IMR-90 (cell line): Measurements from ENCODE around the gene NEDD4L. TPM values are rescaled to one million over a fixed set of nuclear protein-coding genes. Genes with fewer than 3 reads are reported as not detected.

ENCODE experiments used
- ATAC-seq: fragments of 200-7000 bp; cut with Tn5 transposase; 2 replicates; pipeline ENCODE4 v1.9.1; 2020; ENCODE audit warnings: low read depth, mild to moderate bottlenecking, moderate library complexity
- BruUV-seq: library from RNA; stranded (reverse); fragments of 400-500 nt; replicated peaks from 2 replicates; lab custom pipeline; 2021; lab: Mats Ljungman, UMichigan
- CTCF ChIA-PET: fragments of 300-600 bp; formaldehyde crosslinking; extraction: SDS; loops from one replicate; lab custom pipeline; 2021; ENCODE audit warnings: antibody characterized with exemption; lab: Yijun Ruan, JAX
- POLR2A ChIA-PET: fragments of 300-600 bp; sonication (Branson Sonifier 250); formaldehyde crosslinking; loops from one replicate; lab custom pipeline; 2022; ENCODE audit warnings: antibody characterized with exemption; ENCODE audit not compliant: unreplicated experiment; lab: Charles Lee
- DNase-seq: peaks from one replicate; pipeline ENCODE4 v3.0.0; 2013
- H2AFZ ChIP-seq: replicated peaks from 2 replicates; pipeline ENCODE3; 2013; ENCODE audit warnings: low read length, mild to moderate bottlenecking; ENCODE audit not compliant: poor library complexity
- H2AK5ac ChIP-seq: 2 replicates; pipeline ENCODE4 v1.6.1; 2013; ENCODE audit warnings: low read depth, low read length, inconsistent platforms
- H2AK9ac ChIP-seq: replicated peaks from 2 replicates; pipeline ENCODE3; 2013; ENCODE audit warnings: mild to moderate bottlenecking, low read depth, low read length, moderate library complexity; ENCODE audit not compliant: poor library complexity
- H2BK120ac ChIP-seq: 2 replicates; pipeline ENCODE4 v1.6.1; 2013; ENCODE audit warnings: low read depth, low read length, inconsistent platforms
- H2BK15ac ChIP-seq: 3 replicates; pipeline ENCODE4 v1.6.1; 2013; ENCODE audit warnings: low read depth, low read length, inconsistent platforms
- H2BK20ac ChIP-seq: 2 replicates; pipeline ENCODE4 v1.6.1; 2013; ENCODE audit warnings: low read depth, mild to moderate bottlenecking, inconsistent platforms, low read length, moderate library complexity
- H2BK5ac ChIP-seq: 2 replicates; pipeline ENCODE4 v1.6.1; 2013; ENCODE audit warnings: mild to moderate bottlenecking, low read depth, low read length, inconsistent platforms; ENCODE audit not compliant: poor library complexity, severe bottlenecking
- H3K14ac ChIP-seq: replicated peaks from 2 replicates; pipeline ENCODE4 v1.6.1; 2013; ENCODE audit warnings: low read depth, low read length, inconsistent platforms
- H3K18ac ChIP-seq: 2 replicates; pipeline ENCODE4 v1.6.1; 2013; ENCODE audit warnings: low read depth, low read length, control low read depth
- H3K23ac ChIP-seq: 2 replicates; pipeline ENCODE4 v1.6.1; 2013; ENCODE audit warnings: low read depth, low read length, inconsistent platforms
- H3K27ac ChIP-seq: 2 replicates; pipeline ENCODE4 v1.5.1; 2013; ENCODE audit warnings: mild to moderate bottlenecking, control low read depth, low read length; ENCODE audit not compliant: insufficient read depth
- H3K27me3 ChIP-seq: 2 replicates; pipeline ENCODE4 v1.6.1; 2013; ENCODE audit warnings: low read length; ENCODE audit not compliant: control insufficient read depth, insufficient read depth
- H3K36me3 ChIP-seq: 2 replicates; pipeline ENCODE4 v1.6.1; 2013; ENCODE audit warnings: low read length, mixed read lengths; ENCODE audit not compliant: control insufficient read depth, insufficient read depth
- H3K4ac ChIP-seq: 2 replicates; pipeline ENCODE4 v1.6.1; 2013; ENCODE audit warnings: low read depth, low read length, inconsistent platforms
- H3K4me1 ChIP-seq: 2 replicates; pipeline ENCODE4 v1.6.1; 2013; ENCODE audit warnings: low read length, mixed read lengths; ENCODE audit not compliant: control insufficient read depth, insufficient read depth
- H3K4me2 ChIP-seq: 2 replicates; pipeline ENCODE4 v1.6.1; 2013; ENCODE audit warnings: low read depth, mild to moderate bottlenecking, control low read depth, low read length, moderate library complexity
- H3K4me3 ChIP-seq: 2 replicates; pipeline ENCODE4 v1.5.1; 2013; ENCODE audit warnings: low read depth, mild to moderate bottlenecking, control low read depth, low read length, moderate library complexity; ENCODE audit not compliant: insufficient read depth
- H3K56ac ChIP-seq: 2 replicates; pipeline ENCODE4 v1.6.1; 2013; ENCODE audit warnings: low read length, inconsistent platforms; ENCODE audit not compliant: insufficient read depth; ENCODE audit errors: extremely low read depth
- H3K79me1 ChIP-seq, 2 experiments: 2 replicates each; pipeline ENCODE4 v1.6.1; 2013; ENCODE audit warnings: low read length in 2 of 2, inconsistent platforms in 1 of 2, low read depth in 1 of 2
- H3K9ac ChIP-seq: 2 replicates; pipeline ENCODE4 v1.6.1; 2013; ENCODE audit warnings: low read depth, low read length, control low read depth
- H3K9me1 ChIP-seq: 2 replicates; pipeline ENCODE4 v1.6.1; 2013; ENCODE audit warnings: low read length, inconsistent platforms; ENCODE audit not compliant: insufficient read depth
- H3K9me3 ChIP-seq: 2 replicates; pipeline ENCODE4 v1.6.1; 2013; ENCODE audit warnings: low read length; ENCODE audit not compliant: control insufficient read depth, insufficient read depth
- H4K20me1 ChIP-seq: 2 replicates; pipeline ENCODE4 v1.6.1; 2013; ENCODE audit warnings: low read length, inconsistent platforms; ENCODE audit not compliant: insufficient read depth
- H4K5ac ChIP-seq: 2 replicates; pipeline ENCODE4 v1.6.1; 2013; ENCODE audit warnings: mild to moderate bottlenecking, low read depth, low read length, control low read depth
- H4K8ac ChIP-seq, 2 experiments: 2 replicates each; pipeline ENCODE4 v1.6.1; 2013; ENCODE audit warnings: low read depth in 2 of 2, low read length in 2 of 2, control low read depth in 1 of 2, inconsistent platforms in 1 of 2
- H4K91ac ChIP-seq: 2 replicates; pipeline ENCODE4 v1.6.1; 2013; ENCODE audit warnings: low read depth, low read length, inconsistent platforms; ENCODE audit not compliant: insufficient read depth
- BHLHE40 ChIP-seq: fragments of 150-350 bp; IDR thresholded peaks from 2 replicates; pipeline ENCODE4 v1.6.1; 2016; ENCODE audit warnings: mild to moderate bottlenecking, low read depth, low read length
- CTCF ChIP-seq: conservative IDR thresholded peaks from 2 replicates; pipeline ENCODE4 v1.5.1; 2012; ENCODE audit warnings: mild to moderate bottlenecking, low read depth, low read length, improper control_type of control experiment
- FOS ChIP-seq: fragments of 150-350 bp; IDR thresholded peaks from 2 replicates; pipeline ENCODE4 v1.6.1; 2016; ENCODE audit warnings: low read depth, low read length
- MAFK ChIP-seq: IDR thresholded peaks from 2 replicates; pipeline ENCODE4 v1.6.1; 2012; ENCODE audit warnings: low read depth, low read length, improper control_type of control experiment
- RAD21 ChIP-seq: IDR thresholded peaks from 2 replicates; pipeline ENCODE4 v1.6.1; 2012; ENCODE audit warnings: low read length, improper control_type of control experiment
- RCOR1 ChIP-seq: IDR thresholded peaks from 2 replicates; pipeline ENCODE4 v1.6.1; 2012; ENCODE audit warnings: mild to moderate bottlenecking, low read length, improper control_type of control experiment; ENCODE audit not compliant: insufficient replicate concordance
- WGBS, 2 experiments: methylation state at CpG; one replicate each; pipeline versions ENCODE4 v1.1.5 to v1.1.7; 2013; ENCODE audit warnings: missing lambda C conversion rate in 2 of 2; ENCODE audit not compliant: insufficient read length in 1 of 2; ENCODE audit errors: extremely low coverage in 2 of 2; 5-methylcytosine and 5-hydroxymethylcytosine counted together
- dilution Hi-C: fragments of 300-500 bp; cut with HindIII; formaldehyde crosslinking; loops from one replicate; pipeline ENCODE4 v1.14.3; 2018; ENCODE audit warnings: low sequenced_read_pairs; ENCODE audit not compliant: unreplicated experiment
- in situ Hi-C: fragments of 300-500 bp; cut with MboI; formaldehyde crosslinking; loops from 3 replicates; pipeline ENCODE4 v1.14.3; 2019; ENCODE audit warnings: low sequenced_read_pairs, inconsistent platforms, mixed read lengths
- intact Hi-C: fragments of 100-400 bp; cut with micrococcal nuclease; formaldehyde crosslinking; loops from 2 replicates; pipeline ENCODE4 v1.10.0; 2022
- polyA plus RNA-seq, 3 experiments: library from polyadenylated mRNA; depleted of rRNA; stranded (reverse); fragments of >200 nt; gene quantifications; 2 replicates each; pipeline ENCODE4 v1.2.3, GENCODE V29; 2012; ENCODE audit warnings: low replicate concordance in 1 of 3
- total RNA-seq: library from RNA; depleted of rRNA; stranded (reverse); fragments of >200 nt; gene quantifications from 2 replicates; pipeline ENCODE4 v1.2.3, GENCODE V29; 2012

Gene NEDD4L
- total and polyA plus RNA-seq, 2 of the 4 experiments (the other 2 are of a cell fraction): 10.0 to 10.9 TPM

GRCh38 chr18:58324824-58325480 is 280.9 kb downstream of the NEDD4L start:
- intact Hi-C loops (loop anchor here (5.0 kb wide), 3 partner anchors 138 to 443 kb away; no protein-coding TSS in a partner anchor), in situ Hi-C loops (no loop called here), dilution Hi-C loops (no loop called here)
- Histone ChIP-seq H3K4me1 (peaks cover 4% of the 10 kb centered on the region; the same call in 1 of the 2 replicates), H2BK120ac (no peak overlapping the region), H3K9me3 (no peaks in the 10 kb centered on the region), H3K9ac (no peak overlapping the region), H2BK15ac (no peak overlapping the region), H3K36me3 (no peaks in the 10 kb centered on the region), H2BK5ac (no peak overlapping the region), H2AK9ac (no peak overlapping the region), H4K5ac (no peak overlapping the region), H3K18ac (no peak overlapping the region), H3K4me3 (no peak overlapping the region), H3K27ac (no peak overlapping the region), H2AFZ (no peak overlapping the region), H3K4me2 (no peak overlapping the region), H3K4ac (no peak overlapping the region), H2BK20ac (no peak overlapping the region), H3K14ac (no peak overlapping the region), H3K23ac (no peak overlapping the region), H3K9me1 (no peaks in the 10 kb centered on the region), H4K8ac (no peak overlapping the region), H3K27me3 (no peaks in the 10 kb centered on the region), H3K56ac (no peak overlapping the region), H3K79me1 (no peaks in the 10 kb centered on the region), H4K91ac (no peak overlapping the region), H4K20me1 (no peaks in the 10 kb centered on the region), H2AK5ac (no peak overlapping the region)
- no TSS peak for BruUV-seq
- TF ChIP-seq FOS: no peak
- TF ChIP-seq RAD21: no peak
- no peak for TF ChIP-seq MAFK
- no peak for TF ChIP-seq RCOR1
- no peak for TF ChIP-seq CTCF
- no peak for TF ChIP-seq BHLHE40
- ChIA-PET POLR2A (no interaction called here), CTCF (no interaction called here)
- ATAC-seq: no peak
- DNase-seq: no peak
- 100% methylated on average over 4 of the region's 16 CpGs; no CpG with 5 or more reads in 1 of the 2 experiments for WGBS, 2 experiments
